SK-N-MC (cell line): ENCODE measurements around the gene LRRN2.

Experiments used
- DNase-seq: peaks from one replicate; pipeline ENCODE4 v3.0.0-alpha.2; 2011; ENCODE audit warnings: low read depth, low spot score
- H3K27ac ChIP-seq: fragments of 200-600 bp; sonication (generic); 2 replicates; pipeline ENCODE4 v1.5.1; 2016; ENCODE audit warnings: mixed run types
- H3K36me3 ChIP-seq: fragments of 200-600 bp; sonication (generic); 2 replicates; pipeline ENCODE4 v1.6.1; 2017; ENCODE audit warnings: antibody characterized with exemption, low read length, mixed read lengths; ENCODE audit not compliant: insufficient read depth
- H3K4me3 ChIP-seq: fragments of 200-600 bp; sonication (generic); 2 replicates; pipeline ENCODE4 v1.5.1; 2016
- H3K9ac ChIP-seq: fragments of 200-600 bp; sonication (generic); 2 replicates; pipeline ENCODE4 v1.8.0; 2017; ENCODE audit warnings: mixed run types, mixed read lengths; ENCODE audit not compliant: insufficient read length
- H3K9me3 ChIP-seq: fragments of 200-600 bp; sonication (generic); 2 replicates; pipeline ENCODE4 v1.6.1; 2017; ENCODE audit warnings: low read depth, mild to moderate bottlenecking, antibody characterized with exemption, low read length, moderate library complexity, mixed read lengths
- EZH2 ChIP-seq: fragments of 200-600 bp; sonication (generic); IDR thresholded peaks from one replicate; pipeline ENCODE4 v1.6.1; 2017; ENCODE audit warnings: antibody characterized with exemption
- FOXP2 ChIP-seq: optimal IDR thresholded peaks from 2 replicates; pipeline ENCODE3; 2011; ENCODE audit warnings: mild to moderate bottlenecking, moderate library complexity; ENCODE audit not compliant: insufficient read depth; ENCODE audit errors: extremely low read length, control extremely low read depth
- POLR2AphosphoS5 ChIP-seq: IDR thresholded peaks from 2 replicates; pipeline ENCODE4 v1.6.1; 2012; ENCODE audit warnings: mild to moderate bottlenecking, low read depth, low read length, borderline replicate concordance

Gene LRRN2

DNA sequence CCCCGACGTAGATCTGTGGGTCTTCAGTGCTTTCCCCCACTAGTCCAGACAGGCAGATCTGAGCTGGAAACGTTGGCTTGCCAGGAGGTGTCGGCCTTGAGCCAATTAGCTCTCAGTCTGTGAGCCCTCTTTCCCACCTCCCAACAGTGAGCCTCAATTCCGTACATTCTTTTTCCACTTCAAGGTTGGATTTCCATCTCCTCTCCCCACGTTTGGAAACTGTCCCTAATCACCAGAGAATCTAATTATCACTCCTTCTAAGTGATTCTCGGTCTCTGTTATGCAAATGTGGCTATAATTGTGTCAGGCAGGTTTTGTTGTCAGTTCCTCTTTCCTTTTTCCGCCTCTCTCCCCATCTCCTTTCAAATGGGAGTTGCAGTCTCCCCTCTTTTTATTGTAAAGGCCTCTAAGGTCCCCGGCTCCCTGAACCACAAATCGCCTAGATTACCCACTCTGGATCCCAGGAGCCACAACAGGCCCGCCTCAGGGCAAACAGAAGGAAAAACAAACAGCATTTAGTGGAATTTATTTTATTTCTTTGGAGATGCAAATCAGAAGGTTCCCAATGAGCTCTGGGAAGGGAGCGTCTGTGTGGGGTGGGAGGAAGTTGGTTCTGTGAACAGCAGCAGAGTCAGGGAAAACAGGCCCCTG lies 29.4 kb upstream of the LRRN2 start:
- no peak overlapping the region for H3K27ac ChIP-seq
- TF ChIP-seq EZH2 (no peak), FOXP2 (no peak), POLR2AphosphoS5 (no peak)
- no peak overlapping the region for H3K9ac ChIP-seq
- no peaks in the 10 kb centered on the region for H3K9me3 ChIP-seq
- no peaks in the 10 kb centered on the region for H3K36me3 ChIP-seq
- H3K4me3 ChIP-seq = no peak overlapping the region
- no peak for DNase-seq

DNA sequence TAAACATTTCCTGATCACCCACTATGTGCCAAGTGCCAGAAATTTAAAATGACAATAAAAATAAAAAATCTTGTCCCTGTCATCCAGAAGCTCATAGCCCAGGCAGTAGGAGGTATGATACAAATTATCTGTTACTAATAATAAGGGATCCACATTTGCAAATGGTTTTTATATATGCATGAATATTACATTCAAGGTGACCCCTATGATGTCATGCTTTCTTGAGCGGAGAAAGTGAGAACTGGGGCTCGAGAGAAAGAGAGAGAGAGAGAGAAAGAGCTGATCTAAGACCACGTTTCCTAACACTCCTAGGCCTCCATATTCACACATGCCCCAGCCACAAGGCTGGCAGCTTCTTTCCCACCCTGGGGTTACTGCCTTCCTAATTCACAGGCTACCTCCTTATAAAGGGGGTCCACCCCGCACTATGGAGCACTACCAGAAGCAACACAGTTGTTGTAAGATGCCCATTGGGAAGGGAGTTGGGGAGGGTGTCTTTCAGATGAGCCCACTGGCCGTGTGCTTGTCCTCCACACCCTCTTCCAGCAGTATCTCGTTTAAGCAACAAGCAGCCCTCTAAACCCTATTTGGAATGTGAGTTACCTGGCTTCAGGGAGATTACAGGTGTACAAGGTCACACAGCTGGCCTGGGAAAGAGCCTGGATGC lies 28.8 kb upstream of the LRRN2 start:
- no peak overlapping the region for H3K9ac ChIP-seq
- TF ChIP-seq FOXP2 (no peak), EZH2 (no peak), POLR2AphosphoS5 (no peak)
- H3K27ac ChIP-seq = no peak overlapping the region
- H3K9me3 ChIP-seq = no peaks in the 10 kb centered on the region
- H3K36me3 ChIP-seq = no peaks in the 10 kb centered on the region
- DNase-seq = no peak
- H3K4me3 ChIP-seq = no peak overlapping the region

DNA sequence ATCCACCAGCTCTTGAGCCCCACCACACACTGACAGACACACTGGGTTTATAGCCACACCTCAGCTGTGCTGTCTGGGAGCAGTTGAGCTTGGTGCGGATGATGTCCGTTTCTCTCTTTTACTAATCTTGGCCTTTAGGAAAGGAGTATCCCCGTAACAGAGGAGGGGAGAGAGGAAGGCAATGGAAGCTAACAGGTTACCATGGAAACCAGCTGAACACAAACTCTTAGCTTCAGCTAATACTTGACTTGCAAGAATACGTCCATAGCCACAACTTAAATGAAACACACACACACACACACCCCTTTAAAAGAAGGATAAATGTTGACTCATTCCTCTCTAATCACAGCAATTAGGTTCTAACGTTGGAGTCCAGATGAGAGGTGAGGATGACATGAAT lies 28.0 kb upstream of the LRRN2 start:
- no peak for DNase-seq
- Histone ChIP-seq H3K4me3 (no peak overlapping the region), H3K9me3 (no peaks in the 10 kb centered on the region), H3K27ac (no peak overlapping the region), H3K9ac (no peak overlapping the region), H3K36me3 (no peaks in the 10 kb centered on the region)
- TF ChIP-seq EZH2 (no peak), POLR2AphosphoS5 (no peak), FOXP2 (no peak)

DNA sequence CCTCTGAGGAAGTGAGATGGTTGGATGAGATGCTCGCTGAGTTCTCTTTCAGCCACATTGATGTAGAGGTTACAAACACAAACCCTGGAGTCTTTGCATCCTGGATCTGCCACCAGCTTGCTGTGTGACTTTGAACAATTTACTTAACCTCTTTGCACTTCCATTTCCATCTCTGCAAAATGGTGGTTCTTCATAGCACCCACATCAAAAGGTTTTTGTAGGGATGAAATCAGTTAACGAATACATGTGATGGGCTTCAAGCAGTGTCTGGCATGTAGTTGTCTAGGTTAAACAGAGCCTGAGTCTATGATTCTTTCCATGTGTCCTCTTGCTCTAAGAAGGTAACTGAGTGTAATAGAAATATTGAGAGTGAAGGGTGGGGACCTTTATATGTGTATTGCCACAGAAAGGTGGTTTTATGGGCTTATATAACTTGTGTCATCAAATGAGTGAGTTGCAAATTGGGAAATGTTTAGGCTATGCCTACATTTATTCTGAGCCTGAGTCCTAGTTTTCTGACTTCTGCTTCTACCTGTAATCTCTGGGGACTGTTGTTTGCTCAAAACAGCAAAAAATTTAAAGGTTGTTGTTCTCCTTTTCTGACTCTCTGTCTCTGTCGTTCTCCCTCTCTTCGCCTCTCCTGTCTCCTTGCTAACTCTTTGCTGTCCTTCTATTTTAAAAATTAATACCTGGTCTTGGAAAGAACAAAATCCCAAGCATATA lies 27.3 kb upstream of the LRRN2 start:
- H3K36me3 ChIP-seq = no peaks in the 10 kb centered on the region
- H3K4me3 ChIP-seq = no peak overlapping the region
- TF ChIP-seq POLR2AphosphoS5 = no peak
- no peak for TF ChIP-seq FOXP2
- TF ChIP-seq EZH2 = no peak
- H3K27ac ChIP-seq = no peak overlapping the region
- no peak for DNase-seq
- no peak overlapping the region for H3K9ac ChIP-seq
- no peaks in the 10 kb centered on the region for H3K9me3 ChIP-seq

DNA sequence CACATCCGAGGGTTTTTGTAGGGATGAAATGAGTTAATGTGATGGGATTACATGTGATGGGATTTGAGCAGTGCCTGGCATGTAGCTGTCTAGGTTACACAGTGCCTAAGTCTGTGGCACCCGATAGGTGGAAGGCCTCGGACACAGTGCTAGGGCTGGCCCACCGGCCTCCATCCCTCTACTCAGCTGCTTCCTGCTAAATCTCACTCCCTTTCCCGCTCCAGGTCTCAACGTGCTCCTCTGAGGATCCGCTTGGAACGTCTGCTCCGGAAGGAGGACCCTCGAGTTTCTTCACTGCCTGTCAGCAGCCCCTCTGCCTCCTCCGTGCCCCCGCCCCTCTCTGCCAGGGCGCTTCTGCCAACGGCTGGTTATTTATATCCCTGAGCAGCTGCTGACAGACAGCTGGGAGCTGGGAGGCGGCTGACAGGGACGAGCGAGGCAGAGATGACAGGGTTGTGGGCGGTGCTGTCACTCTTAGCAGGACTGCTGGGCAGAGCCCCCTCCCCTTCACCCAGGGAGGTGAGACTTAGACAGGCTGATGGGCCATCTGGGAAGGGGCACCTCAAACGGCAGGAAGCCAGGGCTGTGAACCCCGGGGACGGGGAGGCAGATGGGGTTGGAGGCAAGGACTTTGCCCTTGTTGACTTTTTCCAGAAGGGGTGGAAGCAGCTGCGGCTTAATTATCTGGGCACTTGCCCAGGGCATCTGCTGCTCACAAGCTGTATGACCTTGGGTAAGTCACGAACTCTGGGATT lies 26.6 kb upstream of the LRRN2 start:
- DNase-seq = no peak
- H3K27ac ChIP-seq = no peak overlapping the region
- H3K4me3 ChIP-seq = no peak overlapping the region
- H3K36me3 ChIP-seq = no peaks in the 10 kb centered on the region
- no peaks in the 10 kb centered on the region for H3K9me3 ChIP-seq
- H3K9ac ChIP-seq = no peak overlapping the region
- no peak for TF ChIP-seq POLR2AphosphoS5
- no peak for TF ChIP-seq EZH2

DNA sequence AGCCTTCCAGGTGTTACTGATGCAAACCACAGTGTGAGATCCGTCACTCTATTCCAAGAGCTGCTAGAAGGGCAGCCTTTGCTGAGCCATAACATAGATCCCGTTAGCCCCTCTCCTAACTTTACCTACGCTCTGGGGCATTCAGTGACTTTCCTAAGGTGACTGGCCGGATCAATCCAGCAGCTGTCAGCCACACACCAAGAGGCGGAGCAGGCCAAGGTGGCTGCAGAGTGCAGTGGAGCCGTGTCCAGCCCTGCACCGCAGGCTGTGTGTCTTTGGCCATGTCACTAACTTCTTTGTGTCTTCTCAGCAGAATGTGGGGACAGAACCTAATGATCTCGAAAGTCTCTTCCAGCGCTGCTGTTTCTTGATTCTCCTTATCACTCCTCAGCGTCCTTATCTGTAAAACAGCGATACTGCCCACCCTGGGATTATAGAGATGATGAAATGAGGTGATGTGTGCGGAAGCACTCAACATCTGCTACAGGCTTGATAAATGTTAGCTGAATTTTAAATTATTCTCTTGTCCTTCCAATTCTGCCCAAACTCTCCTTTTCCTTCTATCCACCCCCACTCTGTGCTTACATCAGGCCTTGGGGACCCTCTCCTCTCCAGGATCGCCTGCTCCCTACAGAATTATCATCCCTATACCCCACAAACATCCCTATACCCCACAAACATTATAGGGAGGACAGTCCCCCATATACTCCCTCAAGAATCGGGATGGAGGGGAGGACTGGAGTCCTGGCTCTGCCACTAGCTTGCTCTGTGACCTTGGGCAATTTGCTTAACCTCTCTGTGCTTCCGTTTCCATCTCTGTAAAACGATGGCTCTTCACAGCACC lies 25.8 kb upstream of the LRRN2 start:
- DNase-seq = no peak
- Histone ChIP-seq H3K4me3 (no peak overlapping the region), H3K27ac (no peak overlapping the region), H3K9ac (no peak overlapping the region), H3K36me3 (no peaks in the 10 kb centered on the region), H3K9me3 (no peaks in the 10 kb centered on the region)
- TF ChIP-seq FOXP2 = no peak
- no peak for TF ChIP-seq POLR2AphosphoS5
- TF ChIP-seq EZH2 = no peak

DNA sequence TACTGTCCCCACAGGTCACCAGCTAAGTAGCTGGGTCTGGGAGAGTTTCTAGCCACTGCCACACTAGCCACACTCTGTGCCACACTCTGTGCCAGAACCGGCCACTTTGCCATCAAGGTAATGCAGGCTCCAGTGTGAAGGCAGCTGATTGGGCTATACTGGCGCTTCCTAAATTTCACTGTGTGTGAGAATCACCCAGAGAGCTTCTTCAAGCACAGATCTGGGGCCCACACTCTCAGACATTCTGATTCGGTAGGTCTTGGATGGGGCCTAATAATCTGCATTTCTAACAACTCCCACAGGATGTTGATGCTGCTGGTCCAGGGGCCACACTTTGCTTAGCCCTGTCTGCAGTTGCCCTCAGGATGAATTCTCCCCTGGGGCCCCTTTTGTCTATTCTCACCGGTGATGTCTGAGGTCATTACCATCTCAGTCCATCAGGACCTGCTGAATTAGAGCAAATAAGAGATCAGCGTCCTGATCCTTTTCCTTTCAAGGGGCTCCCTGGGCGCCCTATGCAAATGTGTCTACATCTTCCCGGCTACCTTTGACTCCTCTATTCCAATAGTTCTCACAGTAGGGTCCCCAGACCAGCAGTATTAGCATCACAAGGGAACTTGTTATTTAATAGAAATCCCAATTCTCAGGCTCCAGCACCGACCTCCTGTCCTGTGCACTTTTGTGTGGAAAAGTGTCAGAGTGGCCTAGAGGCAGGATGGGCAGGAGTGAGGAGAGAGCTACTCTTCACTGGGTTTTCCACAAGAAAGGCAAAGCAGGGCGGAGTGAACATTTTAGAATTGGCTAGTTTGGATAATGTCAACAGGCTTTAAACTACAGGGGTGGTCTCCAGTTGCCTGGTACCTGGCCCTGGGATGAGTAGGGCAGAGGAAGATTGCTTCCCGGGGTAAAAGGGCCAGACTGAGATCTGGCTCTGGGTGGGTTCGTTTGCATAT lies 24.7 kb upstream of the LRRN2 start:
- TF ChIP-seq FOXP2 (no peak), POLR2AphosphoS5 (no peak), EZH2 (no peak)
- Histone ChIP-seq H3K9me3 (no peaks in the 10 kb centered on the region), H3K27ac (no peak overlapping the region), H3K9ac (no peak overlapping the region), H3K36me3 (no peaks in the 10 kb centered on the region), H3K4me3 (no peak overlapping the region)
- DNase-seq = no peak
